GM12878 (cell line): ENCODE measurements around the gene SLC34A1. TPM values are rescaled to one million over a fixed set of nuclear protein-coding genes. Genes with fewer than 3 reads are reported as not detected.

Experiments used
- ATAC-seq: fragments of 200-7000 bp; cut with Tn5 transposase; 3 replicates; pipeline ENCODE4 v1.9.1; 2020; ENCODE audit warnings: mild to moderate bottlenecking, moderate library complexity
- BruUV-seq: library from RNA; stranded (reverse); fragments of 400-500 nt; replicated peaks from 2 replicates; lab custom pipeline; 2021; lab: Mats Ljungman, UMichigan
- CTCF ChIA-PET: fragments of 300-600 bp; sonication (Branson Sonifier 250); formaldehyde crosslinking; extraction: SDS; loops from one replicate; lab custom pipeline; 2021; ENCODE audit warnings: inconsistent platforms; lab: Yijun Ruan, JAX
- POLR2A ChIA-PET: fragments of 350-600 bp; formaldehyde crosslinking; extraction: SDS; loops from one replicate; lab custom pipeline; 2021; ENCODE audit warnings: inconsistent platforms; lab: Charles Lee
- RAD21 ChIA-PET: fragments of 300-600 bp; sonication (Branson Sonifier 250); formaldehyde crosslinking; loops from one replicate; lab custom pipeline; 2023; ENCODE audit warnings: antibody characterized with exemption; ENCODE audit not compliant: unreplicated experiment; lab: Charles Lee
- SMC1A ChIA-PET: fragments of 300-600 bp; sonication (Branson Sonifier 250); formaldehyde crosslinking; loops from one replicate; lab custom pipeline; 2023; ENCODE audit not compliant: unreplicated experiment, uncharacterized antibody; lab: Charles Lee
- DNase-seq: peaks from one replicate; pipeline ENCODE4 v3.0.0-alpha.2; 2011; ENCODE audit warnings: low read depth, low spot score
- FAIRE-seq: peaks from 3 replicates; lab custom pipeline; 2011; peaks lifted over from hg19 to GRCh38; lab: Jason Lieb, UNC
- H2AFZ ChIP-seq: 2 replicates; pipeline ENCODE4 v1.6.0; 2011; ENCODE audit warnings: low read depth, low read length, control low read depth; ENCODE audit not compliant: control insufficient read depth
- H3K27ac ChIP-seq: 2 replicates; pipeline ENCODE4 v1.5.1; 2011; ENCODE audit warnings: control low read depth; ENCODE audit not compliant: control insufficient read depth, insufficient read depth
- H3K27me3 ChIP-seq, 2 experiments: replicated peaks in 1 of 2; 2 replicates each; pipeline versions ENCODE4 v1.6.0 to v1.6.1; 2011; ENCODE audit warnings: low read length in 1 of 2; ENCODE audit not compliant: control insufficient read depth in 2 of 2, insufficient read depth in 2 of 2
- H3K36me3 ChIP-seq, 2 experiments: 2 replicates each; pipeline ENCODE4 v1.5.1; 2011; ENCODE audit warnings: low read length in 1 of 2; ENCODE audit not compliant: control insufficient read depth in 2 of 2, insufficient read depth in 2 of 2
- H3K4me1 ChIP-seq: 2 replicates; pipeline ENCODE4 v1.6.1; 2011; ENCODE audit warnings: mild to moderate bottlenecking, low read length, moderate library complexity, mixed read lengths; ENCODE audit not compliant: control insufficient read depth, insufficient read depth
- H3K4me2 ChIP-seq: 2 replicates; pipeline ENCODE4 v1.6.0; 2011; ENCODE audit warnings: control low read depth; ENCODE audit not compliant: control insufficient read depth, insufficient read depth
- H3K4me3 ChIP-seq: fragments of 200-600 bp; sonication (generic); 2 replicates; pipeline ENCODE4 v1.5.1; 2016
- H3K79me2 ChIP-seq: 2 replicates; pipeline ENCODE4 v1.6.0; 2011; ENCODE audit warnings: low read length; ENCODE audit not compliant: control insufficient read depth, insufficient read depth
- H3K9ac ChIP-seq: 2 replicates; pipeline ENCODE4 v1.8.0; 2011; ENCODE audit warnings: low read length, control low read depth, mixed read lengths; ENCODE audit not compliant: control insufficient read depth, insufficient read depth
- H3K9me3 ChIP-seq: replicated peaks from 3 replicates; pipeline ENCODE4 v1.5.1; 2011; ENCODE audit warnings: mild to moderate bottlenecking, low read length; ENCODE audit not compliant: control insufficient read depth, insufficient read depth
- H4K20me1 ChIP-seq: 2 replicates; pipeline ENCODE4 v1.6.0; 2011; ENCODE audit not compliant: control insufficient read depth, insufficient read depth
- FOXK2 ChIP-seq: fragments of 450-650 bp; IDR thresholded peaks from 2 replicates; pipeline ENCODE4 v1.6.1; 2017; ENCODE audit warnings: mild to moderate bottlenecking, moderate library complexity
- HDGF ChIP-seq: fragments of 450-650 bp; IDR thresholded peaks from 2 replicates; pipeline ENCODE4 v1.6.1; 2016; ENCODE audit warnings: antibody characterized with exemption
- HSF1 ChIP-seq: fragments of 150-350 bp; IDR thresholded peaks from 2 replicates; pipeline ENCODE4 v1.6.1; 2014; ENCODE audit warnings: mild to moderate bottlenecking, low read depth, low read length
- JUNB ChIP-seq: IDR thresholded peaks from 2 replicates; pipeline ENCODE4 v1.6.1; 2016; ENCODE audit warnings: antibody characterized with exemption, mild to moderate bottlenecking
- POU2F2 ChIP-seq: IDR thresholded peaks from 3 replicates; pipeline ENCODE4 v1.6.1; 2011; ENCODE audit warnings: low read depth, mild to moderate bottlenecking, low read length, borderline replicate concordance
- SIX5 ChIP-seq: IDR thresholded peaks from 2 replicates; pipeline ENCODE4 v1.6.1; 2011; ENCODE audit warnings: mild to moderate bottlenecking, low read depth, low read length, moderate library complexity; ENCODE audit not compliant: severe bottlenecking
- SP1 ChIP-seq: IDR thresholded peaks from one replicate; pipeline ENCODE4 v1.6.1; 2011; ENCODE audit warnings: low read depth, low read length
- SREBF1 ChIP-seq: IDR thresholded peaks from 2 replicates; pipeline ENCODE4 v1.6.1; 2012; ENCODE audit warnings: mild to moderate bottlenecking, low read length
- ZNF207 ChIP-seq: fragments of 450-650 bp; IDR thresholded peaks from 2 replicates; pipeline ENCODE4 v1.6.1; 2014; ENCODE audit warnings: antibody characterized with exemption, mild to moderate bottlenecking, borderline replicate concordance
- WGBS: methylation state at CpG from one replicate; pipeline ENCODE4 v1.1.6; 2016; ENCODE audit warnings: low lambda C conversion rate; ENCODE audit not compliant: insufficient replicate concordance, insufficient coverage; ENCODE audit errors: missing lambda C conversion rate; 5-methylcytosine and 5-hydroxymethylcytosine counted together
- in situ Hi-C: fragments of 300-500 bp; cut with MboI; formaldehyde crosslinking; loops from 9 replicates; pipeline ENCODE4 v1.14.3; 2018; ENCODE audit warnings: mixed read lengths
- intact Hi-C: fragments of 100-400 bp; cut with micrococcal nuclease; formaldehyde crosslinking; loops from one replicate; pipeline ENCODE4 v1.14.2; 2022; ENCODE audit not compliant: unreplicated experiment
- polyA plus RNA-seq, 11 experiments: library from polyadenylated mRNA; depleted of rRNA in 4 of 11; unstranded in 6 of 11; stranded (reverse) in 5 of 11; fragments of >200 nt; fragmentation: Nextera tagmentation in 4 of 11; fragmentation: Illumina TruSeq in 1 of 11; extraction: Ambion mirVana in 4 of 11; extraction: Trizol in 1 of 11; gene quantifications; 1 replicate in 1 of 11; 2 replicates in 10 of 11; pipeline versions ENCODE4 v1.2.1 to v1.2.3, GENCODE V29; 2011 to 2016; ENCODE audit warnings: inconsistent platforms in 2 of 11, missing spikeins in 2 of 11, low read depth in 1 of 11
- total RNA-seq, 4 experiments: library from RNA; depleted of rRNA in 3 of 4; stranded (reverse); fragments of >200 nt in 3 of 4; fragmentation: Illumina TruSeq in 1 of 4; extraction: Trizol in 1 of 4; gene quantifications; 2 replicates each; pipeline versions ENCODE4 v1.2.1 to v1.2.3, GENCODE V29; 2013 to 2021

The SLC34A1 gene
- total and polyA plus RNA-seq, 10 of the 15 experiments (the other 5 are each of a cell fraction or from before 2014, with no cell fraction given) = 0.03 to 0.14 (median 0.09) TPM; not detected in 2

- in situ Hi-C loops (no loop called here), intact Hi-C loops (no loop called here)
- peaks cover 22% of the 10 kb centered on the region for H3K4me1 ChIP-seq
- ATAC-seq (no peak), FAIRE-seq (no peak), DNase-seq (no peak)
- H3K27me3 ChIP-seq = no peaks in the 10 kb centered on the region; a peak in 1 of 4 replicates
- ChIA-PET CTCF (interaction anchor here (0.7 to 1.6 kb wide), 2 partner anchors 44 to 45 kb away, joined by 4 to 6 read pairs; no protein-coding TSS in a partner anchor), POLR2A (interaction anchor here (11.0 kb wide), 1 partner anchor 18 kb away, joined by 174 read pairs; the partner anchor contains the start of gene GRK6), SMC1A (interaction anchor here (0.9 to 3.1 kb wide), 5 partner anchors 12 to 38 kb away, joined by 3 to 14 read pairs (median 3); partner anchors contain the start of gene GRK6), RAD21 (interaction anchor here (0.8 to 1.8 kb wide), 3 partner anchors 21 to 45 kb away, joined by 3 to 5 read pairs (median 4); no protein-coding TSS in a partner anchor)
- no peak overlapping the region for H3K9ac ChIP-seq
- H3K27ac ChIP-seq = no peak overlapping the region
- H3K4me3 ChIP-seq = no peak overlapping the region
- no peaks in the 10 kb centered on the region for H3K36me3 ChIP-seq
- H2AFZ ChIP-seq = no peak overlapping the region
- 54% methylated on average over 3 of the region's 3 CpGs for WGBS
- H3K4me2 ChIP-seq = no peak overlapping the region
- no peaks in the 10 kb centered on the region for H3K9me3 ChIP-seq
- no peaks in the 10 kb centered on the region for H3K79me2 ChIP-seq
- TF ChIP-seq POU2F2 = no peak
- TF ChIP-seq ZNF207 = no peak
- TF ChIP-seq SIX5 = no peak
- TF ChIP-seq SP1 = no peak
- TF ChIP-seq FOXK2 = no peak
- no peak for TF ChIP-seq HDGF
- no peak for TF ChIP-seq JUNB
- no peak for TF ChIP-seq SREBF1
- no peak for TF ChIP-seq HSF1
- no peaks in the 10 kb centered on the region for H4K20me1 ChIP-seq
- BruUV-seq = no TSS peak
Observed at GRCh38 chr5:177410575-177410974, 26.3 kb downstream of the SLC34A1 start.
